Endothelial cell of umbilical vein (primary cell): ENCODE results near the gene TRAPPC10.
"Not testable (repeated sequence)": the region's sequence is repeated elsewhere in the genome, so short reads cannot be mapped to it uniquely, and the experiment has no call there.

ENCODE experiments used
- CTCF ChIP-seq, 2 donors: IDR thresholded peaks; 1 replicate in 1 of 2; 2 replicates in 1 of 2; pipeline ENCODE4 v1.5.1; 2011; ENCODE audit warnings: low read length in 2 of 2, mild to moderate bottlenecking in 2 of 2, moderate library complexity in 2 of 2, control low read depth in 1 of 2, inconsistent platforms in 1 of 2, low read depth in 1 of 2; ENCODE audit not compliant: insufficient read depth in 1 of 2; ENCODE audit errors: extremely low read depth in 1 of 2
- EZH2 ChIP-seq: IDR thresholded peaks from 2 replicates; pipeline ENCODE4 v1.6.1; 2012; ENCODE audit warnings: borderline replicate concordance, low read depth, mild to moderate bottlenecking, moderate library complexity, low read length, inconsistent platforms; ENCODE audit not compliant: severe bottlenecking
- POLR2AphosphoS5 ChIP-seq: IDR thresholded peaks from 2 replicates; pipeline ENCODE4 v1.6.1; 2012; ENCODE audit warnings: low read depth, mild to moderate bottlenecking, control low read depth, low read length, moderate library complexity; ENCODE audit not compliant: insufficient read depth

- not testable (repeated sequence) for TF ChIP-seq POLR2AphosphoS5; CTCF (IDR thresholded peaks at IDR 0.05; ENCODE audit: extremely low read depth in 1 of 2, insufficient read depth in 1 of 2, low read depth in 1 of 2, low read length in 2 of 2); EZH2
These were observed 138.1 kb downstream of the TRAPPC10 start for GRCh38 chr21:44150255-44150654.
